Keratinocyte (primary cell): ENCODE measurements around the gene MRPL34.

ENCODE experiments used
- CTCF ChIP-seq, 3 experiments: IDR thresholded peaks in 1 of 3; conservative IDR thresholded peaks in 1 of 3; optimal IDR thresholded peaks in 1 of 3; 2 replicates in 2 of 3; 3 replicates in 1 of 3; pipeline versions ENCODE3 to v1.5.1; 2011; ENCODE audit warnings: low read length in 3 of 3, mild to moderate bottlenecking in 3 of 3, moderate library complexity in 2 of 3, control low read depth in 1 of 3, inconsistent platforms in 1 of 3; ENCODE audit not compliant: insufficient read depth in 2 of 3; ENCODE audit errors: extremely low read depth in 1 of 3
- EZH2 ChIP-seq: IDR thresholded peaks from one replicate; pipeline ENCODE4 v1.6.1; 2012; ENCODE audit warnings: inconsistent platforms, mild to moderate bottlenecking, low read length, moderate library complexity

- TF ChIP-seq CTCF (optimal IDR thresholded peaks at IDR 0.05 in 1 of 3, IDR thresholded peaks at IDR 0.05 in 1 of 3, conservative IDR thresholded peaks at IDR 0.05 in 1 of 3; ENCODE audit: extremely low read depth in 1 of 3, insufficient read depth in 2 of 3, low read length in 3 of 3), result no peak
- TF ChIP-seq EZH2, result no peak
Observed at GRCh38 chr19:17321655-17322489, 16.2 kb downstream of the MRPL34 start.
